Measurements from ENCODE around the gene ATXN7L1.

- TF ChIP-seq RAD21 (IDR thresholded peaks at IDR 0.05 in 1 of 2, conservative IDR thresholded peaks at IDR 0.05 in 1 of 2; ENCODE audit: low read depth in 2 of 2, low read length in 2 of 2) = no peak
- no peak for TF ChIP-seq CTCF (IDR thresholded peaks at IDR 0.05; ENCODE audit: control extremely low read depth in 1 of 3, insufficient read depth in 1 of 3, low read depth in 1 of 3, low read length in 3 of 3)
- TF ChIP-seq POLR2A (IDR thresholded peaks at IDR 0.05; ENCODE audit: control extremely low read depth in 1 of 2, low read depth in 2 of 2, low read length in 2 of 2) = no peak
- no peak for TF ChIP-seq TBP (IDR thresholded peaks at IDR 0.05; ENCODE audit: low read depth, low read length)
- TF ChIP-seq ATF2 (IDR thresholded peaks at IDR 0.05; ENCODE audit: low read length) = no peak
- no peak for TF ChIP-seq ATF3 (IDR thresholded peaks at IDR 0.05; ENCODE audit: insufficient read depth, low read depth, low read length)
- no peak for TF ChIP-seq NANOG (IDR thresholded peaks at IDR 0.05; ENCODE audit: insufficient read depth, low read depth, low read length, poor library complexity, severe bottlenecking)
These were observed 259.0 kb downstream of the ATXN7L1 start for GRCh38 chr7:105617280-105618015.

Measured in H1 (cell line).